HEK293 (cell line): ENCODE data around the gene COA4.

ENCODE experiments used
- EGR2 ChIP-seq: fragments of 450-650 bp; formaldehyde crosslinking; IDR thresholded peaks from 2 replicates; pipeline ENCODE4 v1.5.1; 2016; ENCODE audit warnings: low read depth, missing biosample characterization, missing genetic modification characterization
- ELK4 ChIP-seq: IDR thresholded peaks from 2 replicates; pipeline ENCODE4 v1.6.1; 2011; ENCODE audit warnings: mild to moderate bottlenecking, low read depth, low read length, borderline replicate concordance
- GFI1B ChIP-seq: fragments of 450-650 bp; formaldehyde crosslinking; IDR thresholded peaks from 2 replicates; pipeline ENCODE4 v1.5.1; 2016; ENCODE audit warnings: missing biosample characterization, missing genetic modification characterization
- GLIS2 ChIP-seq: fragments of 450-650 bp; formaldehyde crosslinking; IDR thresholded peaks from 2 replicates; pipeline ENCODE4 v1.5.1; 2016; ENCODE audit warnings: missing biosample characterization, missing genetic modification characterization
- HIC1 ChIP-seq: fragments of 450-650 bp; formaldehyde crosslinking; IDR thresholded peaks from 2 replicates; pipeline ENCODE4 v1.5.1; 2016; ENCODE audit warnings: missing biosample characterization, missing genetic modification characterization
- MZF1 ChIP-seq: fragments of 450-650 bp; formaldehyde crosslinking; IDR thresholded peaks from 2 replicates; pipeline ENCODE4 v1.5.1; 2017; ENCODE audit warnings: missing biosample characterization, missing genetic modification characterization, borderline replicate concordance
- PATZ1 ChIP-seq: fragments of 450-650 bp; formaldehyde crosslinking; IDR thresholded peaks from 2 replicates; pipeline ENCODE4 v1.5.1; 2016; ENCODE audit warnings: missing biosample characterization, missing genetic modification characterization
- SP7 ChIP-seq: fragments of 450-650 bp; formaldehyde crosslinking; IDR thresholded peaks from 2 replicates; pipeline ENCODE4 v1.5.1; 2016; ENCODE audit warnings: missing biosample characterization, missing genetic modification characterization
- TCF7L2 ChIP-seq: IDR thresholded peaks from 2 replicates; pipeline ENCODE4 v1.6.1; 2011; ENCODE audit warnings: low read depth, mild to moderate bottlenecking, inconsistent platforms, low read length, moderate library complexity, borderline replicate concordance
- YY2 ChIP-seq: fragments of 450-650 bp; formaldehyde crosslinking; IDR thresholded peaks from 2 replicates; pipeline ENCODE4 v1.5.1; 2016; ENCODE audit warnings: missing biosample characterization, missing genetic modification characterization
- ZBTB17 ChIP-seq: fragments of 450-650 bp; formaldehyde crosslinking; IDR thresholded peaks from 2 replicates; pipeline ENCODE4 v1.5.1; 2016; ENCODE audit warnings: missing biosample characterization, missing genetic modification characterization
- ZBTB20 ChIP-seq: fragments of 450-650 bp; formaldehyde crosslinking; IDR thresholded peaks from 2 replicates; pipeline ENCODE4 v1.5.1; 2016; ENCODE audit warnings: missing biosample characterization, missing genetic modification characterization
- ZEB2 ChIP-seq: fragments of 450-650 bp; formaldehyde crosslinking; IDR thresholded peaks from 2 replicates; pipeline ENCODE4 v1.5.1; 2016; ENCODE audit warnings: missing biosample characterization, missing genetic modification characterization
- ZFHX2 ChIP-seq: fragments of 450-650 bp; formaldehyde crosslinking; conservative IDR thresholded peaks from 2 replicates; pipeline ENCODE4 v1.5.1; 2016; ENCODE audit warnings: missing biosample characterization, missing genetic modification characterization
- ZFP3 ChIP-seq: fragments of 450-650 bp; formaldehyde crosslinking; IDR thresholded peaks from 2 replicates; pipeline ENCODE4 v1.5.1; 2016; ENCODE audit warnings: low read depth, missing biosample characterization, missing genetic modification characterization
- ZFP69B ChIP-seq: fragments of 450-650 bp; formaldehyde crosslinking; IDR thresholded peaks from 2 replicates; pipeline ENCODE4 v1.5.1; 2016; ENCODE audit warnings: missing biosample characterization, missing genetic modification characterization
- ZNF280D ChIP-seq: fragments of 450-650 bp; formaldehyde crosslinking; IDR thresholded peaks from 2 replicates; pipeline ENCODE4 v1.5.1; 2016; ENCODE audit warnings: missing biosample characterization, missing genetic modification characterization
- ZNF335 ChIP-seq: fragments of 450-650 bp; formaldehyde crosslinking; conservative IDR thresholded peaks from 2 replicates; pipeline ENCODE4 v1.5.1; 2016; ENCODE audit warnings: missing biosample characterization, missing genetic modification characterization
- ZNF518A ChIP-seq: fragments of 450-650 bp; formaldehyde crosslinking; conservative IDR thresholded peaks from 2 replicates; pipeline ENCODE4 v1.5.1; 2016; ENCODE audit warnings: low read depth, missing biosample characterization, missing genetic modification characterization
- ZNF561 ChIP-seq: fragments of 450-650 bp; IDR thresholded peaks from 2 replicates; pipeline ENCODE4 v1.5.1; 2018; ENCODE audit warnings: missing biosample characterization, missing genetic modification characterization, borderline replicate concordance
- ZNF629 ChIP-seq: fragments of 450-650 bp; formaldehyde crosslinking; IDR thresholded peaks from 2 replicates; pipeline ENCODE4 v1.5.1; 2017; ENCODE audit warnings: missing biosample characterization, missing genetic modification characterization
- ZXDB ChIP-seq: fragments of 450-650 bp; formaldehyde crosslinking; IDR thresholded peaks from 2 replicates; pipeline ENCODE4 v1.5.1; 2016; ENCODE audit warnings: missing biosample characterization, missing genetic modification characterization

COA4 gene

GRCh38 chr11:73876424-73877310 lies at the start of gene COA4, which contains the start of gene PAAF1 (continued):
- peak; percentile 61 for TF ChIP-seq ZNF518A (tag by site-specific recombination)
- TF ChIP-seq EGR2 (tag by site-specific recombination) = peak; percentile 87
- TF ChIP-seq PATZ1 (tag by site-specific recombination) = peak; percentile 69
- peak; percentile 91 for TF ChIP-seq ZFHX2 (tag by site-specific recombination)
- TF ChIP-seq ZXDB (tag by site-specific recombination) = peak; percentile 83
- TF ChIP-seq ZBTB20 (tag by site-specific recombination) = peak; percentile 72; the same call in 1 of the 2 replicates
- TF ChIP-seq ZFP69B = peak; percentile 39; the same call in 1 of the 2 replicates
- TF ChIP-seq ELK4 = peak; percentile 45; the same call in 1 of the 2 replicates
- 0 out of 2 replicates have a peak, but pooled peaks have one; percentile 22 for TF ChIP-seq HIC1 (tag by site-specific recombination)
- peak; percentile 80 for TF ChIP-seq ZEB2 (tag by site-specific recombination)
- no peak for TF ChIP-seq ZNF280D (tag by site-specific recombination)
- 0 out of 2 replicates have a peak, but pooled peaks have one; percentile 59 for TF ChIP-seq YY2
- TF ChIP-seq ZNF561 (tag by site-specific recombination) = 0 out of 2 replicates have a peak, but pooled peaks have one; percentile 14
- peak; percentile 49; the same call in 1 of the 2 replicates for TF ChIP-seq GLIS2 (tag by site-specific recombination)
- 0 out of 2 replicates have a peak, but pooled peaks have one; percentile 55 for TF ChIP-seq ZNF629 (tag by site-specific recombination)
- TF ChIP-seq MZF1 = peak; percentile 93
- TF ChIP-seq SP7 (tag by site-specific recombination) = peak; percentile 44; the same call in 1 of the 2 replicates
- peak; percentile 98 for TF ChIP-seq ZBTB17 (tag by site-specific recombination)
- TF ChIP-seq ZFP3 = no peak
- TF ChIP-seq TCF7L2 = peak; percentile 98
- peak; percentile 64 for TF ChIP-seq ZNF335 (tag by site-specific recombination)
- TF ChIP-seq GFI1B = no peak
